Astrocyte (in vitro differentiated cells and primary cell): Measurements from ENCODE around the gene RCN2. TPM values are rescaled to one million over a fixed set of nuclear protein-coding genes. Genes with fewer than 3 reads are reported as not detected.

Experiments
- DNase-seq: peaks from one replicate; pipeline ENCODE4 v3.0.0-alpha.2; 2010; ENCODE audit warnings: low read depth
- FAIRE-seq: peaks from 2 replicates; lab custom pipeline; 2011; peaks lifted over from hg19 to GRCh38; lab: Jason Lieb, UNC
- H2AFZ ChIP-seq: 2 replicates; pipeline ENCODE4 v1.6.0; 2012; ENCODE audit warnings: low read depth, low read length, inconsistent platforms
- H3K27ac ChIP-seq: 2 replicates; pipeline ENCODE4 v1.5.1; 2011; ENCODE audit warnings: low read depth, low read length, inconsistent platforms
- H3K27me3 ChIP-seq: 2 replicates; pipeline ENCODE4 v1.6.0; 2011; ENCODE audit warnings: low read length, inconsistent platforms; ENCODE audit not compliant: insufficient read depth
- H3K36me3 ChIP-seq: 2 replicates; pipeline ENCODE4 v1.5.1; 2011; ENCODE audit warnings: low read length, inconsistent platforms; ENCODE audit not compliant: insufficient read depth
- H3K4me1 ChIP-seq: 2 replicates; pipeline ENCODE4 v1.5.1; 2011; ENCODE audit warnings: low read length, inconsistent platforms; ENCODE audit not compliant: insufficient read depth
- H3K4me2 ChIP-seq: 2 replicates; pipeline ENCODE4 v1.6.0; 2012; ENCODE audit warnings: low read length, inconsistent platforms
- H3K4me3 ChIP-seq: 2 replicates; pipeline ENCODE4 v1.5.1; 2011; ENCODE audit warnings: low read depth, mild to moderate bottlenecking, low read length, inconsistent platforms; ENCODE audit not compliant: insufficient read depth
- H3K79me2 ChIP-seq: 2 replicates; pipeline ENCODE4 v1.6.0; 2012; ENCODE audit warnings: mild to moderate bottlenecking, low read length, inconsistent platforms; ENCODE audit not compliant: insufficient read depth
- H3K9ac ChIP-seq: 2 replicates; pipeline ENCODE4 v1.6.0; 2012; ENCODE audit warnings: mild to moderate bottlenecking, low read length, inconsistent platforms
- H3K9me3 ChIP-seq: 2 replicates; pipeline ENCODE4 v1.5.1; 2012; ENCODE audit warnings: low read depth, mild to moderate bottlenecking, low read length, inconsistent platforms; ENCODE audit not compliant: insufficient read depth
- H4K20me1 ChIP-seq: 2 replicates; pipeline ENCODE4 v1.6.0; 2012; ENCODE audit warnings: low read length, inconsistent platforms; ENCODE audit not compliant: insufficient read depth
- H3K27ac Mint-ChIP-seq: one replicate; pipeline ENCODE4 v1.8.0; 2021; ENCODE audit warnings: mild to moderate bottlenecking, mixed read lengths; ENCODE audit not compliant: unreplicated experiment
- H3K27me3 Mint-ChIP-seq: one replicate; pipeline ENCODE4 v1.8.0; 2021; ENCODE audit warnings: low read depth, mixed read lengths; ENCODE audit not compliant: unreplicated experiment
- H3K36me3 Mint-ChIP-seq: one replicate; pipeline ENCODE4 v1.8.0; 2021; ENCODE audit warnings: low read depth, mixed read lengths; ENCODE audit not compliant: unreplicated experiment
- H3K4me1 Mint-ChIP-seq: one replicate; pipeline ENCODE4 v1.8.0; 2021; ENCODE audit warnings: low read depth, mixed read lengths; ENCODE audit not compliant: unreplicated experiment
- H3K4me3 Mint-ChIP-seq: one replicate; pipeline ENCODE4 v1.8.0; 2021; ENCODE audit warnings: mild to moderate bottlenecking, moderate library complexity, mixed read lengths; ENCODE audit not compliant: unreplicated experiment
- H3K9me3 Mint-ChIP-seq: one replicate; pipeline ENCODE4 v1.8.0; 2021; ENCODE audit warnings: mild to moderate bottlenecking, mixed read lengths; ENCODE audit not compliant: unreplicated experiment
- EZH2 ChIP-seq: IDR thresholded peaks from 2 replicates; pipeline ENCODE4 v1.6.1; 2012; ENCODE audit warnings: mild to moderate bottlenecking, low read length, inconsistent platforms; ENCODE audit not compliant: insufficient read depth
- total RNA-seq: library from RNA; stranded (reverse); gene quantifications from 2 replicates; pipeline ENCODE4 v1.2.1, GENCODE V29; 2021
- TF ChIP-seq, protein P1 (sequence below): IDR thresholded peaks from 2 replicates; pipeline ENCODE4 v1.5.1; 2011; ENCODE audit warnings: low read depth, mild to moderate bottlenecking, inconsistent platforms, low read length, moderate library complexity; ENCODE audit not compliant: insufficient read depth

RCN2 gene
- total RNA-seq, 1 donor from 2014 or later, result 80.2 TPM

- no peak overlapping the region for H3K27ac Mint-ChIP-seq
- H3K9me3 ChIP-seq, result no peaks in the 10 kb centered on the region
- H3K36me3 Mint-ChIP-seq, result peaks cover 6% of the 10 kb centered on the region
- no peaks in the 10 kb centered on the region for H3K4me1 ChIP-seq
- H3K9me3 Mint-ChIP-seq, result no peaks in the 10 kb centered on the region
- FAIRE-seq (no peak), DNase-seq (no peak)
- peaks cover 15% of the 10 kb centered on the region for H3K36me3 ChIP-seq
- H3K9ac ChIP-seq, result no peak overlapping the region
- no peak overlapping the region for H3K27ac ChIP-seq
- no peak overlapping the region for H3K4me3 ChIP-seq
- H3K4me2 ChIP-seq, result no peak overlapping the region
- H3K79me2 ChIP-seq, result peaks cover 5% of the 10 kb centered on the region
- H2AFZ ChIP-seq, result no peak overlapping the region
- no peaks in the 10 kb centered on the region for H3K4me1 Mint-ChIP-seq
- H3K27me3 Mint-ChIP-seq, result no peaks in the 10 kb centered on the region
- TF ChIP-seq, protein P1, sequence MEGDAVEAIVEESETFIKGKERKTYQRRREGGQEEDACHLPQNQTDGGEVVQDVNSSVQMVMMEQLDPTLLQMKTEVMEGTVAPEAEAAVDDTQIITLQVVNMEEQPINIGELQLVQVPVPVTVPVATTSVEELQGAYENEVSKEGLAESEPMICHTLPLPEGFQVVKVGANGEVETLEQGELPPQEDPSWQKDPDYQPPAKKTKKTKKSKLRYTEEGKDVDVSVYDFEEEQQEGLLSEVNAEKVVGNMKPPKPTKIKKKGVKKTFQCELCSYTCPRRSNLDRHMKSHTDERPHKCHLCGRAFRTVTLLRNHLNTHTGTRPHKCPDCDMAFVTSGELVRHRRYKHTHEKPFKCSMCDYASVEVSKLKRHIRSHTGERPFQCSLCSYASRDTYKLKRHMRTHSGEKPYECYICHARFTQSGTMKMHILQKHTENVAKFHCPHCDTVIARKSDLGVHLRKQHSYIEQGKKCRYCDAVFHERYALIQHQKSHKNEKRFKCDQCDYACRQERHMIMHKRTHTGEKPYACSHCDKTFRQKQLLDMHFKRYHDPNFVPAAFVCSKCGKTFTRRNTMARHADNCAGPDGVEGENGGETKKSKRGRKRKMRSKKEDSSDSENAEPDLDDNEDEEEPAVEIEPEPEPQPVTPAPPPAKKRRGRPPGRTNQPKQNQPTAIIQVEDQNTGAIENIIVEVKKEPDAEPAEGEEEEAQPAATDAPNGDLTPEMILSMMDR, result no peak
- TF ChIP-seq EZH2, result no peak
- peaks cover 3% of the 10 kb centered on the region for H4K20me1 ChIP-seq
- no peak overlapping the region for H3K4me3 Mint-ChIP-seq
- H3K27me3 ChIP-seq, result no peaks in the 10 kb centered on the region
These were observed 7.2 kb downstream of the RCN2 start for GRCh38 chr15:76938752-76939151.

DNA sequence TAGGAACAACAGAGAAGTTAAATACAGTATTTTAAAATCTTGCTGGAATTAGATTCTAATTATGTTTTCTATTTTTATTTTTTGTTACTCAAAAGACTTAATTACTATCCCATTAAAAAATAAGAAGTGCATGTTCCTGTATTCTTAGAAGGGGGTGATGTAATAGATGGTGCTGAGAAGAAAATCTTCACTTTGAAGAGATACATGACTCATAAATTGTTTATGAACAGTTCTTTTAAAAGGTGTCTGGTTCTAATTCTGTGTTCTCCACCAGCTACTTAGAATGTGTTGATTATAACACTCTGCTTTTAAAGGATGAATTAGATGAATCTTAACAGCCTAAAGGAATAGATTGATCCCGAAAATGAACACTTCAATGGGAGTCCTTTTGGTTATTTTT lies 8.2 kb downstream of the RCN2 start:
- Mint-ChIP-seq H3K27me3 (no peaks in the 10 kb centered on the region), H3K9me3 (no peaks in the 10 kb centered on the region), H3K27ac (peak overlapping the region; percentile 77), H3K4me3 (no peak overlapping the region), H3K4me1 (no peaks in the 10 kb centered on the region), H3K36me3 (peaks cover 11% of the 10 kb centered on the region)
- Histone ChIP-seq H3K27me3 (no peaks in the 10 kb centered on the region), H2AFZ (no peak overlapping the region), H3K4me1 (no peaks in the 10 kb centered on the region), H3K9me3 (no peaks in the 10 kb centered on the region), H3K27ac (no peak overlapping the region), H3K4me3 (no peak overlapping the region), H3K9ac (no peak overlapping the region), H3K4me2 (no peak overlapping the region), H3K79me2 (peaks cover 3% of the 10 kb centered on the region), H4K20me1 (peaks cover 3% of the 10 kb centered on the region), H3K36me3 (peaks cover 14% of the 10 kb centered on the region)
- TF ChIP-seq, protein P1, result no peak
- no peak for TF ChIP-seq EZH2
- FAIRE-seq (no peak), DNase-seq (no peak)

DNA sequence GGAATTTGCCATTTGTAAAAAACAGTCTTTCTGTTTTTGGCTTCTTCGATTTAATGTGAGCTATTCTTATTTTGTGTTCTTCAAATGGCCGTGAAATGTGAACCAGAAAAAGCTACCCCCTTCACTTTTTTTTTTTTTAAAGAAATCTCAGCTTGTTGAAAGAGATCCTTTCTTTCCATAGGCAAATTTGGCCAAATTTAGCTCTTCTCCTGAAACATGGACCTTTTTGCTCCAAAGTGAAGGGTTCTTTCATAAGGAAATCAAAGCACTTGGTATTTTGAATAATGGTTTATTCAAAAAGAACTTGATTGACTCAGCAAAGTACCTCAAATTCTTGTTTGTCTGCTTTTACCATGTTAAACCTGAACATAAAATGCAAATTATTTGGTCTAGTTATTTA lies 10.1 kb downstream of the RCN2 start:
- FAIRE-seq (no peak), DNase-seq (no peak)
- Histone ChIP-seq H3K9ac (no peak overlapping the region), H3K4me3 (no peak overlapping the region), H3K4me1 (no peaks in the 10 kb centered on the region), H3K79me2 (no peaks in the 10 kb centered on the region), H4K20me1 (peaks cover 2% of the 10 kb centered on the region), H3K36me3 (peaks cover 8% of the 10 kb centered on the region), H2AFZ (no peak overlapping the region), H3K9me3 (no peaks in the 10 kb centered on the region), H3K27me3 (no peaks in the 10 kb centered on the region), H3K4me2 (no peak overlapping the region), H3K27ac (no peak overlapping the region)
- no peaks in the 10 kb centered on the region for H3K9me3 Mint-ChIP-seq
- no peak for TF ChIP-seq EZH2
- TF ChIP-seq, protein P1, result no peak
- no peaks in the 10 kb centered on the region for H3K4me1 Mint-ChIP-seq
- H3K27ac Mint-ChIP-seq, result no peak overlapping the region
- H3K36me3 Mint-ChIP-seq, result peaks cover 13% of the 10 kb centered on the region
- no peaks in the 10 kb centered on the region for H3K27me3 Mint-ChIP-seq
- H3K4me3 Mint-ChIP-seq, result no peak overlapping the region
